GM23338 (cell line): ENCODE data around the gene CTCFL. TPM values are rescaled to one million over a fixed set of nuclear protein-coding genes. Genes with fewer than 3 reads are reported as not detected.

Experiments used
- EZH2 ChIP-seq: fragments of 200-600 bp; sonication (generic); IDR thresholded peaks from one replicate; pipeline ENCODE4 v1.8.0; 2017; ENCODE audit warnings: antibody characterized with exemption, mild to moderate bottlenecking, low read depth; ENCODE audit not compliant: unreplicated experiment
- EZH2phosphoT487 ChIP-seq: fragments of 200-600 bp; sonication (generic); IDR thresholded peaks from one replicate; pipeline ENCODE4 v1.8.1; 2018; ENCODE audit warnings: antibody characterized with exemption; ENCODE audit not compliant: unreplicated experiment
- NANOG ChIP-seq: IDR thresholded peaks from 2 replicates; pipeline ENCODE4 v1.6.1; 2016; ENCODE audit warnings: antibody characterized with exemption, borderline replicate concordance
- STAT1 ChIP-seq: IDR thresholded peaks from one replicate; pipeline ENCODE4 v1.6.1; 2016; ENCODE audit warnings: antibody characterized with exemption; ENCODE audit not compliant: unreplicated experiment
- ZNF114 ChIP-seq: fragments of 250-450 bp; sonication (Bioruptor Pico); IDR thresholded peaks from 2 replicates; pipeline ENCODE4 v1.5.0; 2020; ENCODE audit warnings: mild to moderate bottlenecking, moderate library complexity
- ZNF331 ChIP-seq: fragments of 250-450 bp; sonication (Bioruptor Pico); IDR thresholded peaks from 2 replicates; pipeline ENCODE4 v1.5.0; 2020; ENCODE audit warnings: low read depth, mild to moderate bottlenecking, moderate library complexity
- polyA plus RNA-seq: library from polyadenylated mRNA; unstranded; fragments of >200 nt; fragmentation: Nextera tagmentation; extraction: Ambion mirVana; gene quantifications from 2 replicates; pipeline ENCODE4 v1.2.1, GENCODE V29; 2016
- total RNA-seq: library from RNA; depleted of rRNA; stranded (reverse); fragments of >200 nt; shearing (Covaris generic); gene quantifications from 2 replicates; pipeline ENCODE4 v1.2.3, GENCODE V29; 2014
- TF ChIP-seq, protein P1 (sequence below): fragments of 250-450 bp; sonication (Bioruptor Pico); IDR thresholded peaks from 2 replicates; pipeline ENCODE4 v1.5.0; 2020; ENCODE audit warnings: mild to moderate bottlenecking, moderate library complexity
- TF ChIP-seq, protein P2 (sequence below), 2 experiments: fragments of 200-600 bp in 1 of 2; sonication (generic) in 1 of 2; conservative IDR thresholded peaks; 2 replicates each; pipeline versions ENCODE4 v1.5.1 to v1.6.1; 2016 to 2017; ENCODE audit warnings: antibody characterized with exemption in 2 of 2, low read depth in 2 of 2, mild to moderate bottlenecking in 2 of 2, moderate library complexity in 1 of 2
- TF ChIP-seq, protein P3 (sequence below): IDR thresholded peaks from one replicate; pipeline ENCODE4 v1.6.1; 2018; ENCODE audit warnings: antibody characterized with exemption; ENCODE audit not compliant: unreplicated experiment

The CTCFL gene
- total and polyA plus RNA-seq, 2 experiments from 2014 or later = 0.55 to 1.4 TPM

DNA sequence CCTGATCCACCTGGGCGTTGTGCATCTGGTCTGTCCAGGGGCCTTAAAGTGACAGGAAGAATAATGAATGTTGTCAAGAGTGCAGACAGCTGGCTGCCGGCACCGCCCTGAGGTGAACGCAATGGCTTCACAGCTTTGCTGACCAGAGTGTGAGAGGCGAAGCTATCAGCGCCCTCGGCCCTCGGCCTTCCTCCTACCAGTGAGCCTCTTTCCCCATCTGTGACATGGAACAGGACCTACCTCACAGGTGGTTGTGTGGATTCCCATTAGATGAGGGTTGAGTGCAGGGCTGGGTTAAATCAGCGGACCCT, 54.8 kb downstream of the CTCFL start (continued):
- TF ChIP-seq, protein P1, sequence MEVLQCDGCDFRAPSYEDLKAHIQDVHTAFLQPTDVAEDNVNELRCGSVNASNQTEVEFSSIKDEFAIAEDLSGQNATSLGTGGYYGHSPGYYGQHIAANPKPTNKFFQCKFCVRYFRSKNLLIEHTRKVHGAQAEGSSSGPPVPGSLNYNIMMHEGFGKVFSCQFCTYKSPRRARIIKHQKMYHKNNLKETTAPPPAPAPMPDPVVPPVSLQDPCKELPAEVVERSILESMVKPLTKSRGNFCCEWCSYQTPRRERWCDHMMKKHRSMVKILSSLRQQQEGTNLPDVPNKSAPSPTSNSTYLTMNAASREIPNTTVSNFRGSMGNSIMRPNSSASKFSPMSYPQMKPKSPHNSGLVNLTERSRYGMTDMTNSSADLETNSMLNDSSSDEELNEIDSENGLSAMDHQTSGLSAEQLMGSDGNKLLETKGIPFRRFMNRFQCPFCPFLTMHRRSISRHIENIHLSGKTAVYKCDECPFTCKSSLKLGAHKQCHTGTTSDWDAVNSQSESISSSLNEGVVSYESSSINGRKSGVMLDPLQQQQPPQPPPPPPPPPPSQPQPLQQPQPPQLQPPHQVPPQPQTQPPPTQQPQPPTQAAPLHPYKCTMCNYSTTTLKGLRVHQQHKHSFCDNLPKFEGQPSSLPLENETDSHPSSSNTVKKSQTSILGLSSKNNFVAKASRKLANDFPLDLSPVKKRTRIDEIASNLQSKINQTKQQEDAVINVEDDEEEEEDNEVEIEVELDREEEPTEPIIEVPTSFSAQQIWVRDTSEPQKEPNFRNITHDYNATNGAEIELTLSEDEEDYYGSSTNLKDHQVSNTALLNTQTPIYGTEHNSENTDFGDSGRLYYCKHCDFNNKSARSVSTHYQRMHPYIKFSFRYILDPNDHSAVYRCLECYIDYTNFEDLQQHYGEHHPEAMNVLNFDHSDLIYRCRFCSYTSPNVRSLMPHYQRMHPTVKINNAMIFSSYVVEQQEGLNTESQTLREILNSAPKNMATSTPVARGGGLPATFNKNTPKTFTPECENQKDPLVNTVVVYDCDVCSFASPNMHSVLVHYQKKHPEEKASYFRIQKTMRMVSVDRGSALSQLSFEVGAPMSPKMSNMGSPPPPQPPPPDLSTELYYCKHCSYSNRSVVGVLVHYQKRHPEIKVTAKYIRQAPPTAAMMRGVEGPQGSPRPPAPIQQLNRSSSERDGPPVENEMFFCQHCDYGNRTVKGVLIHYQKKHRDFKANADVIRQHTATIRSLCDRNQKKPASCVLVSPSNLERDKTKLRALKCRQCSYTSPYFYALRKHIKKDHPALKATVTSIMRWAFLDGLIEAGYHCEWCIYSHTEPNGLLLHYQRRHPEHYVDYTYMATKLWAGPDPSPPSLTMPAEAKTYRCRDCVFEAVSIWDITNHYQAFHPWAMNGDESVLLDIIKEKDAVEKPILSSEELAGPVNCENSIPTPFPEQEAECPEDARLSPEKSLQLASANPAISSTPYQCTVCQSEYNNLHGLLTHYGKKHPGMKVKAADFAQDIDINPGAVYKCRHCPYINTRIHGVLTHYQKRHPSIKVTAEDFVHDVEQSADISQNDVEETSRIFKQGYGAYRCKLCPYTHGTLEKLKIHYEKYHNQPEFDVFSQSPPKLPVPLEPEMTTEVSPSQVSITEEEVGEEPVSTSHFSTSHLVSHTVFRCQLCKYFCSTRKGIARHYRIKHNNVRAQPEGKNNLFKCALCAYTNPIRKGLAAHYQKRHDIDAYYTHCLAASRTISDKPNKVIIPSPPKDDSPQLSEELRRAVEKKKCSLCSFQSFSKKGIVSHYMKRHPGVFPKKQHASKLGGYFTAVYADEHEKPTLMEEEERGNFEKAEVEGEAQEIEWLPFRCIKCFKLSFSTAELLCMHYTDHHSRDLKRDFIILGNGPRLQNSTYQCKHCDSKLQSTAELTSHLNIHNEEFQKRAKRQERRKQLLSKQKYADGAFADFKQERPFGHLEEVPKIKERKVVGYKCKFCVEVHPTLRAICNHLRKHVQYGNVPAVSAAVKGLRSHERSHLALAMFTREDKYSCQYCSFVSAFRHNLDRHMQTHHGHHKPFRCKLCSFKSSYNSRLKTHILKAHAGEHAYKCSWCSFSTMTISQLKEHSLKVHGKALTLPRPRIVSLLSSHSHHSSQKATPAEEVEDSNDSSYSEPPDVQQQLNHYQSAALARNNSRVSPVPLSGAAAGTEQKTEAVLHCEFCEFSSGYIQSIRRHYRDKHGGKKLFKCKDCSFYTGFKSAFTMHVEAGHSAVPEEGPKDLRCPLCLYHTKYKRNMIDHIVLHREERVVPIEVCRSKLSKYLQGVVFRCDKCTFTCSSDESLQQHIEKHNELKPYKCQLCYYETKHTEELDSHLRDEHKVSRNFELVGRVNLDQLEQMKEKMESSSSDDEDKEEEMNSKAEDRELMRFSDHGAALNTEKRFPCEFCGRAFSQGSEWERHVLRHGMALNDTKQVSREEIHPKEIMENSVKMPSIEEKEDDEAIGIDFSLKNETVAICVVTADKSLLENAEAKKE (CRISPR knock-in tag) = no peak
- TF ChIP-seq STAT1 (no peak), EZH2 (no peak), ZNF331 (no peak), EZH2phosphoT487 (no peak), ZNF114 (CRISPR knock-in tag) (no peak), NANOG (no peak)
- TF ChIP-seq, protein P2, sequence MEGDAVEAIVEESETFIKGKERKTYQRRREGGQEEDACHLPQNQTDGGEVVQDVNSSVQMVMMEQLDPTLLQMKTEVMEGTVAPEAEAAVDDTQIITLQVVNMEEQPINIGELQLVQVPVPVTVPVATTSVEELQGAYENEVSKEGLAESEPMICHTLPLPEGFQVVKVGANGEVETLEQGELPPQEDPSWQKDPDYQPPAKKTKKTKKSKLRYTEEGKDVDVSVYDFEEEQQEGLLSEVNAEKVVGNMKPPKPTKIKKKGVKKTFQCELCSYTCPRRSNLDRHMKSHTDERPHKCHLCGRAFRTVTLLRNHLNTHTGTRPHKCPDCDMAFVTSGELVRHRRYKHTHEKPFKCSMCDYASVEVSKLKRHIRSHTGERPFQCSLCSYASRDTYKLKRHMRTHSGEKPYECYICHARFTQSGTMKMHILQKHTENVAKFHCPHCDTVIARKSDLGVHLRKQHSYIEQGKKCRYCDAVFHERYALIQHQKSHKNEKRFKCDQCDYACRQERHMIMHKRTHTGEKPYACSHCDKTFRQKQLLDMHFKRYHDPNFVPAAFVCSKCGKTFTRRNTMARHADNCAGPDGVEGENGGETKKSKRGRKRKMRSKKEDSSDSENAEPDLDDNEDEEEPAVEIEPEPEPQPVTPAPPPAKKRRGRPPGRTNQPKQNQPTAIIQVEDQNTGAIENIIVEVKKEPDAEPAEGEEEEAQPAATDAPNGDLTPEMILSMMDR (conservative IDR thresholded peaks at IDR 0.05; ENCODE audit: low read depth in 2 of 2) = no peak
- TF ChIP-seq, protein P3, sequence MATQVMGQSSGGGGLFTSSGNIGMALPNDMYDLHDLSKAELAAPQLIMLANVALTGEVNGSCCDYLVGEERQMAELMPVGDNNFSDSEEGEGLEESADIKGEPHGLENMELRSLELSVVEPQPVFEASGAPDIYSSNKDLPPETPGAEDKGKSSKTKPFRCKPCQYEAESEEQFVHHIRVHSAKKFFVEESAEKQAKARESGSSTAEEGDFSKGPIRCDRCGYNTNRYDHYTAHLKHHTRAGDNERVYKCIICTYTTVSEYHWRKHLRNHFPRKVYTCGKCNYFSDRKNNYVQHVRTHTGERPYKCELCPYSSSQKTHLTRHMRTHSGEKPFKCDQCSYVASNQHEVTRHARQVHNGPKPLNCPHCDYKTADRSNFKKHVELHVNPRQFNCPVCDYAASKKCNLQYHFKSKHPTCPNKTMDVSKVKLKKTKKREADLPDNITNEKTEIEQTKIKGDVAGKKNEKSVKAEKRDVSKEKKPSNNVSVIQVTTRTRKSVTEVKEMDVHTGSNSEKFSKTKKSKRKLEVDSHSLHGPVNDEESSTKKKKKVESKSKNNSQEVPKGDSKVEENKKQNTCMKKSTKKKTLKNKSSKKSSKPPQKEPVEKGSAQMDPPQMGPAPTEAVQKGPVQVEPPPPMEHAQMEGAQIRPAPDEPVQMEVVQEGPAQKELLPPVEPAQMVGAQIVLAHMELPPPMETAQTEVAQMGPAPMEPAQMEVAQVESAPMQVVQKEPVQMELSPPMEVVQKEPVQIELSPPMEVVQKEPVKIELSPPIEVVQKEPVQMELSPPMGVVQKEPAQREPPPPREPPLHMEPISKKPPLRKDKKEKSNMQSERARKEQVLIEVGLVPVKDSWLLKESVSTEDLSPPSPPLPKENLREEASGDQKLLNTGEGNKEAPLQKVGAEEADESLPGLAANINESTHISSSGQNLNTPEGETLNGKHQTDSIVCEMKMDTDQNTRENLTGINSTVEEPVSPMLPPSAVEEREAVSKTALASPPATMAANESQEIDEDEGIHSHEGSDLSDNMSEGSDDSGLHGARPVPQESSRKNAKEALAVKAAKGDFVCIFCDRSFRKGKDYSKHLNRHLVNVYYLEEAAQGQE = no peak
